Liver (tissue), 9 donors: ENCODE measurements around the gene CPNE4. TPM values are rescaled to one million over a fixed set of nuclear protein-coding genes. Genes with fewer than 3 reads are reported as not detected.

Experiments
- DNase-seq: peaks from one replicate; pipeline ENCODE4 v3.0.0-alpha.2; 2017; ENCODE audit warnings: low spot score
- H3K27ac ChIP-seq, 2 donors: one replicate each; pipeline ENCODE4 v1.7.0; 2013; ENCODE audit warnings: inconsistent platforms in 2 of 2, low read length in 2 of 2, control low read depth in 1 of 2, low read depth in 1 of 2, mild to moderate bottlenecking in 1 of 2
- H3K27me3 ChIP-seq, 4 donors: one replicate each; pipeline versions ENCODE4 v1.6.1 to v1.7.0; 2013; ENCODE audit warnings: low read length in 3 of 4, inconsistent platforms in 1 of 4, mild to moderate bottlenecking in 1 of 4, moderate library complexity in 1 of 4; ENCODE audit not compliant: control insufficient read depth in 4 of 4, insufficient read depth in 4 of 4
- H3K36me3 ChIP-seq, 4 donors: one replicate each; pipeline versions ENCODE4 v1.6.1 to v1.7.0; 2013; ENCODE audit warnings: low read length in 3 of 4, mild to moderate bottlenecking in 3 of 4, low read depth in 1 of 4, moderate library complexity in 1 of 4; ENCODE audit not compliant: control insufficient read depth in 4 of 4, insufficient read depth in 3 of 4
- H3K4me1 ChIP-seq, 4 donors: one replicate each; pipeline versions ENCODE4 v1.6.1 to v1.7.0; 2013; ENCODE audit warnings: low read length in 3 of 4, mild to moderate bottlenecking in 3 of 4, moderate library complexity in 1 of 4; ENCODE audit not compliant: control insufficient read depth in 4 of 4, insufficient read depth in 4 of 4
- H3K4me3 ChIP-seq, 3 donors: one replicate each; pipeline versions ENCODE4 v1.6.1 to v1.7.0; 2013; ENCODE audit warnings: low read length in 3 of 3, control low read depth in 1 of 3, low read depth in 1 of 3, mild to moderate bottlenecking in 1 of 3
- H3K9ac ChIP-seq, 2 donors: one replicate each; pipeline ENCODE4 v1.7.0; 2013; ENCODE audit warnings: low read length in 2 of 2, mild to moderate bottlenecking in 2 of 2, moderate library complexity in 2 of 2, control low read depth in 1 of 2, low read depth in 1 of 2
- H3K9me3 ChIP-seq, 4 donors: one replicate each; pipeline versions ENCODE4 v1.6.1 to v1.7.0; 2013; ENCODE audit warnings: low read length in 3 of 4; ENCODE audit not compliant: control insufficient read depth in 4 of 4
- EGR1 ChIP-seq, 2 donors: IDR thresholded peaks; 2 replicates each; pipeline ENCODE4 v1.6.1; 2016 to 2018; ENCODE audit warnings: antibody characterized with exemption in 2 of 2, low read depth in 2 of 2
- FOXA2 ChIP-seq: IDR thresholded peaks from 2 replicates; pipeline ENCODE4 v1.6.1; 2016; ENCODE audit warnings: antibody characterized with exemption
- GABPA ChIP-seq, 2 donors: IDR thresholded peaks in 1 of 2; conservative IDR thresholded peaks in 1 of 2; 2 replicates each; pipeline ENCODE4 v1.6.1; 2016; ENCODE audit warnings: antibody characterized with exemption in 2 of 2, mild to moderate bottlenecking in 1 of 2, moderate library complexity in 1 of 2
- HNF4A ChIP-seq, 2 donors: conservative IDR thresholded peaks; 2 replicates each; pipeline ENCODE4 v1.6.1; 2016; ENCODE audit warnings: antibody characterized with exemption in 2 of 2, mild to moderate bottlenecking in 2 of 2
- HNF4G ChIP-seq: IDR thresholded peaks from 2 replicates; pipeline ENCODE4 v1.6.1; 2016; ENCODE audit warnings: antibody characterized with exemption
- NR2F2 ChIP-seq: IDR thresholded peaks from 2 replicates; pipeline ENCODE4 v1.6.1; 2016; ENCODE audit warnings: antibody characterized with exemption
- RAD21 ChIP-seq, 2 donors: IDR thresholded peaks; 2 replicates each; pipeline ENCODE4 v1.6.1; 2016; ENCODE audit warnings: antibody characterized with exemption in 2 of 2, mild to moderate bottlenecking in 2 of 2
- RXRA ChIP-seq, 2 donors: IDR thresholded peaks; 2 replicates each; pipeline ENCODE4 v1.6.1; 2017 to 2018; ENCODE audit warnings: antibody characterized with exemption in 2 of 2, mild to moderate bottlenecking in 1 of 2
- TAF1 ChIP-seq: conservative IDR thresholded peaks from 2 replicates; pipeline ENCODE4 v1.6.1; 2016; ENCODE audit warnings: antibody characterized with exemption, mild to moderate bottlenecking
- WGBS: extraction: QIAGEN DNeasy Blood & Tissue Kit; methylation state at CpG from one replicate; pipeline ENCODE4 v1.1.7; 2013; 5-methylcytosine and 5-hydroxymethylcytosine counted together
- polyA plus RNA-seq, 2 donors: library from polyadenylated mRNA; stranded (reverse) in 1 of 2; unstranded in 1 of 2; fragments of 200-250 nt in 1 of 2; fragments of >200 nt in 1 of 2; fragmentation: Nextera tagmentation in 1 of 2; extraction: Ambion mirVana in 1 of 2; gene quantifications; one replicate each; pipeline versions ENCODE4 v1.2.1 to v1.2.3, GENCODE V29; 2013 to 2015
- total RNA-seq, 2 donors: library from RNA; depleted of rRNA; stranded (reverse); fragments of >200 nt; gene quantifications; one replicate each; pipeline ENCODE4 v1.2.3, GENCODE V29; 2014
- TF ChIP-seq, protein P1 (sequence below): IDR thresholded peaks from 2 replicates; pipeline ENCODE4 v1.6.1; 2016; ENCODE audit warnings: antibody characterized with exemption
- TF ChIP-seq, protein P2 (sequence below): IDR thresholded peaks from 2 replicates; pipeline ENCODE4 v1.6.1; 2016; ENCODE audit warnings: antibody characterized with exemption
- TF ChIP-seq, protein P3 (sequence below): IDR thresholded peaks from 2 replicates; pipeline ENCODE4 v1.6.1; 2016; ENCODE audit warnings: antibody characterized with exemption
- TF ChIP-seq, protein P4 (sequence below): fragments of 150-350 bp; IDR thresholded peaks from 2 replicates; pipeline ENCODE4 v1.5.1; 2017; ENCODE audit warnings: improper control_type of control experiment, low read depth, low read length; ENCODE audit not compliant: missing input control
- donor health status: healthy.
- donor health status: healthy.
- donor health status: healthy.
- donor health status: healthy.
- donor health status: healthy.

CPNE4 gene
- total and polyA plus RNA-seq, 4 donors, result under 0.01 to 0.03 TPM; not detected in 2

DNA sequence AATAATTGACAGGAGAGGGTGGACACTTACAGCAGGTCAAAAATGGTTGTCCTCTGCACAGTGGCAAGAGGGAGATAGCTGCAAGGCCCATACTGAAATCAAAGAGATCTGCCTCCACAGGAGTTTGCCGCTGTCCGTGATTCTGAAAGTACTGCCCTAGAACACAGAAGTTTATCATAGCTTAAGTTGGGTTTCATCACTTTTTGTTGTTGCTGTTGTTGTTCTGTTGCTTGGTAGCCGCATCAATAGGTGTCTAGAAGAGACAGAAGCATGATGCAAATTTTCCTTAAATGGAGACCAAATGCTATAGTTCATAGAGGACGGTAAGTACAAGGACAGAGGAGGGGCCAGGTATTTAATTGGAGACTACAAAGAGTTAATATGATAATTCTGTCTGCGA, 412.1 kb downstream of the CPNE4 start:
- H3K27ac ChIP-seq, result no peak overlapping the region
- H3K4me1 ChIP-seq, result no peaks in the 10 kb centered on the region
- H3K36me3 ChIP-seq, result no peaks in the 10 kb centered on the region
- WGBS, result 86% methylated on average over 5 of the region's 5 CpGs
- no peaks in the 10 kb centered on the region for H3K27me3 ChIP-seq
- no peak overlapping the region for H3K9ac ChIP-seq
- H3K4me3 ChIP-seq, result no peak overlapping the region
- TF ChIP-seq RAD21 (IDR thresholded peaks at IDR 0.05) (no peak), FOXA2 (no peak), RXRA (IDR thresholded peaks at IDR 0.05) (no peak)
- no peak for DNase-seq
- H3K9me3 ChIP-seq, result no peaks in the 10 kb centered on the region

DNA sequence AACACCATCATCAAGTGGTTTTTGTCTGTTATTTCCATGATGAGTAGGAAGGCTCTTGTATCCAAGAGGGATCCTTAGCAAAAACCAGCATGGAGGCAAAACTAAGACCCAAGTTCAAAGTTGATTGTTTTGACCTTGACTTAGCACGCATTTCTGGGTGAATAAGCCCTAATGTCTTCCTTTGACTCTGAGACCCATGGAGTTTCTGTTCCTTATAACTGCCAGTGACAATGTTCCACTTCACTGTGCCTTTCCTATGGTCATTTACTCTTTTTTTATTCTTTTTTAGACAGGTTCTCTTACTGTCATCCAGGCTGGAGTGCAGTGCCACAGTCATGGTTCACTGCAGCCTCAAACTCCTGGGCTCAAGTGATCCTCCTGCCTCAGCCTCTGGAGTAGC, 413.8 kb downstream of the CPNE4 start:
- no peaks in the 10 kb centered on the region for H3K4me1 ChIP-seq
- H3K27ac ChIP-seq, result no peak overlapping the region
- TF ChIP-seq RAD21 (IDR thresholded peaks at IDR 0.05), result no peak
- TF ChIP-seq, protein P1, sequence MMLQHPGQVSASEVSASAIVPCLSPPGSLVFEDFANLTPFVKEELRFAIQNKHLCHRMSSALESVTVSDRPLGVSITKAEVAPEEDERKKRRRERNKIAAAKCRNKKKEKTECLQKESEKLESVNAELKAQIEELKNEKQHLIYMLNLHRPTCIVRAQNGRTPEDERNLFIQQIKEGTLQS, result no peak
- TF ChIP-seq HNF4A (conservative IDR thresholded peaks at IDR 0.05), result no peak
- TF ChIP-seq HNF4G, result no peak
- TF ChIP-seq TAF1, result no peak
- no peak for TF ChIP-seq FOXA2
- no peak for TF ChIP-seq RXRA (IDR thresholded peaks at IDR 0.05)
- 70% methylated on average over 1 of the region's 1 CpG for WGBS
- H3K9ac ChIP-seq, result no peak overlapping the region
- H3K36me3 ChIP-seq, result no peaks in the 10 kb centered on the region
- DNase-seq, result no peak
- no peaks in the 10 kb centered on the region for H3K9me3 ChIP-seq
- no peak overlapping the region for H3K4me3 ChIP-seq
- H3K27me3 ChIP-seq, result peaks cover 0 to 7% (median 0%) of the 10 kb centered on the region in 4 donors

DNA sequence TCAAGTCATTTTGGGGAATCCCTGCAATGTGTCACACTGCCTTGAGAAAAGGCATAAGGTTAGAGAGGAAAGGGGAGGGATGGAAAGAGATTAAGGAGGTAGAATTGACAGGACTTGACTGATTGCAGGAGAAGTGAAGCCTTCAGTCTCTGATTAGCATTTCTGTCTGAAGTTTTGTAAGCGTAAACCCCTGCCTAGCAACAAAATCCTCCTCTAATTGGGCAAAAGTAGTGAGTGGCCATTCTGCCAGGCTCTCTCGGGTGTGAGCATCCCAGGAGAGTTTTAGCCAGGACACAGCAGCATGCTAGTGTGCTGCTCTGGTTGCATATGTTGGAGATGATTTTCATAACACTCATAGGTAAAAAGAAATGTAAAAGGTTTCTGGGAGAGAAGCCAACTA, 415.0 kb downstream of the CPNE4 start:
- H3K4me3 ChIP-seq, result no peak overlapping the region
- no peaks in the 10 kb centered on the region for H3K9me3 ChIP-seq
- H3K27ac ChIP-seq, result no peak overlapping the region
- H3K27me3 ChIP-seq, result peaks cover 0 to 15% (median 0%) of the 10 kb centered on the region in 4 donors
- H3K36me3 ChIP-seq, result no peaks in the 10 kb centered on the region
- no peak for DNase-seq
- 64% methylated on average over 2 of the region's 2 CpGs for WGBS
- TF ChIP-seq HNF4G, result no peak
- no peak for TF ChIP-seq NR2F2
- TF ChIP-seq, protein P2, sequence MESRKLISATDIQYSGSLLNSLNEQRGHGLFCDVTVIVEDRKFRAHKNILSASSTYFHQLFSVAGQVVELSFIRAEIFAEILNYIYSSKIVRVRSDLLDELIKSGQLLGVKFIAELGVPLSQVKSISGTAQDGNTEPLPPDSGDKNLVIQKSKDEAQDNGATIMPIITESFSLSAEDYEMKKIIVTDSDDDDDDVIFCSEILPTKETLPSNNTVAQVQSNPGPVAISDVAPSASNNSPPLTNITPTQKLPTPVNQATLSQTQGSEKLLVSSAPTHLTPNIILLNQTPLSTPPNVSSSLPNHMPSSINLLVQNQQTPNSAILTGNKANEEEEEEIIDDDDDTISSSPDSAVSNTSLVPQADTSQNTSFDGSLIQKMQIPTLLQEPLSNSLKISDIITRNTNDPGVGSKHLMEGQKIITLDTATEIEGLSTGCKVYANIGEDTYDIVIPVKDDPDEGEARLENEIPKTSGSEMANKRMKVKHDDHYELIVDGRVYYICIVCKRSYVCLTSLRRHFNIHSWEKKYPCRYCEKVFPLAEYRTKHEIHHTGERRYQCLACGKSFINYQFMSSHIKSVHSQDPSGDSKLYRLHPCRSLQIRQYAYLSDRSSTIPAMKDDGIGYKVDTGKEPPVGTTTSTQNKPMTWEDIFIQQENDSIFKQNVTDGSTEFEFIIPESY, result no peak
- H3K4me1 ChIP-seq, result no peaks in the 10 kb centered on the region
- H3K9ac ChIP-seq, result no peak overlapping the region

DNA sequence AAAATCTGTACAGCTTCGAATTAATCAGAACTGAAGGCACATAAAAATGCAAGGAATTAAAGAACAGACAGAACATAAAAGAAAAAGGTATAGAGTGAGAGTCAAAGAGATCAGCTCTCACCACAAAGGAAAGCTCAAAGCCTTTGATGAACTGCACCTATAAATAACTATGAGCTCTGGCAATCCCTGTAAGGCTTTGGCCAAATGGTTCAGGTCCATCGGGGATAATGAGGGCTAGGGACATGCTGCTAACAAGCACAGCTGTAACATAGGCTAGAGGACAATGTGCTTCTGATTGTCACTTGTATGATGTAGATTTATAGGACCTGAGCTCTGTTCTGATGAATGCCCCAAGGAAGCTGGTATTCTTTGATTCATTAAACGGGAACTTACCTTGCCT, 418.1 kb downstream of the CPNE4 start:
- no peaks in the 10 kb centered on the region for H3K4me1 ChIP-seq
- H3K27me3 ChIP-seq, result peaks cover 0 to 15% (median 0%) of the 10 kb centered on the region in 4 donors
- no peak overlapping the region for H3K27ac ChIP-seq
- H3K4me3 ChIP-seq, result no peak overlapping the region
- WGBS, result 61% methylated on average over 3 of the region's 3 CpGs
- no peak overlapping the region for H3K9ac ChIP-seq
- no peak for DNase-seq
- H3K9me3 ChIP-seq, result no peaks in the 10 kb centered on the region
- no peaks in the 10 kb centered on the region for H3K36me3 ChIP-seq
- TF ChIP-seq, protein P2, result no peak
- TF ChIP-seq, protein P3, sequence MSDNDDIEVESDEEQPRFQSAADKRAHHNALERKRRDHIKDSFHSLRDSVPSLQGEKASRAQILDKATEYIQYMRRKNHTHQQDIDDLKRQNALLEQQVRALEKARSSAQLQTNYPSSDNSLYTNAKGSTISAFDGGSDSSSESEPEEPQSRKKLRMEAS, result no peak
- TF ChIP-seq, protein P4, sequence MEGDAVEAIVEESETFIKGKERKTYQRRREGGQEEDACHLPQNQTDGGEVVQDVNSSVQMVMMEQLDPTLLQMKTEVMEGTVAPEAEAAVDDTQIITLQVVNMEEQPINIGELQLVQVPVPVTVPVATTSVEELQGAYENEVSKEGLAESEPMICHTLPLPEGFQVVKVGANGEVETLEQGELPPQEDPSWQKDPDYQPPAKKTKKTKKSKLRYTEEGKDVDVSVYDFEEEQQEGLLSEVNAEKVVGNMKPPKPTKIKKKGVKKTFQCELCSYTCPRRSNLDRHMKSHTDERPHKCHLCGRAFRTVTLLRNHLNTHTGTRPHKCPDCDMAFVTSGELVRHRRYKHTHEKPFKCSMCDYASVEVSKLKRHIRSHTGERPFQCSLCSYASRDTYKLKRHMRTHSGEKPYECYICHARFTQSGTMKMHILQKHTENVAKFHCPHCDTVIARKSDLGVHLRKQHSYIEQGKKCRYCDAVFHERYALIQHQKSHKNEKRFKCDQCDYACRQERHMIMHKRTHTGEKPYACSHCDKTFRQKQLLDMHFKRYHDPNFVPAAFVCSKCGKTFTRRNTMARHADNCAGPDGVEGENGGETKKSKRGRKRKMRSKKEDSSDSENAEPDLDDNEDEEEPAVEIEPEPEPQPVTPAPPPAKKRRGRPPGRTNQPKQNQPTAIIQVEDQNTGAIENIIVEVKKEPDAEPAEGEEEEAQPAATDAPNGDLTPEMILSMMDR, result no peak
- no peak for TF ChIP-seq GABPA (IDR thresholded peaks at IDR 0.05 in 1 of 2, conservative IDR thresholded peaks at IDR 0.05 in 1 of 2)
- no peak for TF ChIP-seq RAD21 (IDR thresholded peaks at IDR 0.05)
- no peak for TF ChIP-seq EGR1 (IDR thresholded peaks at IDR 0.05; ENCODE audit: low read depth in 2 of 2)
